HG03442 (cell line): ENCODE results near the gene SGSM1.

Source experiments
- ATAC-seq: cut with Tn5 transposase; IDR thresholded peaks from one replicate; pipeline ENCODE4 v1.9.1; 2021; ENCODE audit warnings: mild to moderate bottlenecking, moderate library complexity; ENCODE audit not compliant: unreplicated experiment

The SGSM1 gene, protein sequence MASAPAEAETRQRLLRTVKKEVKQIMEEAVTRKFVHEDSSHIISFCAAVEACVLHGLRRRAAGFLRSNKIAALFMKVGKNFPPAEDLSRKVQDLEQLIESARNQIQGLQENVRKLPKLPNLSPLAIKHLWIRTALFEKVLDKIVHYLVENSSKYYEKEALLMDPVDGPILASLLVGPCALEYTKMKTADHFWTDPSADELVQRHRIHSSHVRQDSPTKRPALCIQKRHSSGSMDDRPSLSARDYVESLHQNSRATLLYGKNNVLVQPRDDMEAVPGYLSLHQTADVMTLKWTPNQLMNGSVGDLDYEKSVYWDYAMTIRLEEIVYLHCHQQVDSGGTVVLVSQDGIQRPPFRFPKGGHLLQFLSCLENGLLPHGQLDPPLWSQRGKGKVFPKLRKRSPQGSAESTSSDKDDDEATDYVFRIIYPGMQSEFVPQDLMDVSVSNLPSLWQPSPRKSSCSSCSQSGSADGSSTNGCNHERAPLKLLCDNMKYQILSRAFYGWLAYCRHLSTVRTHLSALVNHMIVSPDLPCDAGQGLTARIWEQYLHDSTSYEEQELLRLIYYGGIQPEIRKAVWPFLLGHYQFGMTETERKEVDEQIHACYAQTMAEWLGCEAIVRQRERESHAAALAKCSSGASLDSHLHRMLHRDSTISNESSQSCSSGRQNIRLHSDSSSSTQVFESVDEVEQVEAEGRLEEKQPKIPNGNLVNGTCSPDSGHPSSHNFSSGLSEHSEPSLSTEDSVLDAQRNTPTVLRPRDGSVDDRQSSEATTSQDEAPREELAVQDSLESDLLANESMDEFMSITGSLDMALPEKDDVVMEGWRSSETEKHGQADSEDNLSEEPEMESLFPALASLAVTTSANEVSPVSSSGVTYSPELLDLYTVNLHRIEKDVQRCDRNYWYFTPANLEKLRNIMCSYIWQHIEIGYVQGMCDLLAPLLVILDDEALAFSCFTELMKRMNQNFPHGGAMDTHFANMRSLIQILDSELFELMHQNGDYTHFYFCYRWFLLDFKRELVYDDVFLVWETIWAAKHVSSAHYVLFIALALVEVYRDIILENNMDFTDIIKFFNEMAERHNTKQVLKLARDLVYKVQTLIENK

DNA sequence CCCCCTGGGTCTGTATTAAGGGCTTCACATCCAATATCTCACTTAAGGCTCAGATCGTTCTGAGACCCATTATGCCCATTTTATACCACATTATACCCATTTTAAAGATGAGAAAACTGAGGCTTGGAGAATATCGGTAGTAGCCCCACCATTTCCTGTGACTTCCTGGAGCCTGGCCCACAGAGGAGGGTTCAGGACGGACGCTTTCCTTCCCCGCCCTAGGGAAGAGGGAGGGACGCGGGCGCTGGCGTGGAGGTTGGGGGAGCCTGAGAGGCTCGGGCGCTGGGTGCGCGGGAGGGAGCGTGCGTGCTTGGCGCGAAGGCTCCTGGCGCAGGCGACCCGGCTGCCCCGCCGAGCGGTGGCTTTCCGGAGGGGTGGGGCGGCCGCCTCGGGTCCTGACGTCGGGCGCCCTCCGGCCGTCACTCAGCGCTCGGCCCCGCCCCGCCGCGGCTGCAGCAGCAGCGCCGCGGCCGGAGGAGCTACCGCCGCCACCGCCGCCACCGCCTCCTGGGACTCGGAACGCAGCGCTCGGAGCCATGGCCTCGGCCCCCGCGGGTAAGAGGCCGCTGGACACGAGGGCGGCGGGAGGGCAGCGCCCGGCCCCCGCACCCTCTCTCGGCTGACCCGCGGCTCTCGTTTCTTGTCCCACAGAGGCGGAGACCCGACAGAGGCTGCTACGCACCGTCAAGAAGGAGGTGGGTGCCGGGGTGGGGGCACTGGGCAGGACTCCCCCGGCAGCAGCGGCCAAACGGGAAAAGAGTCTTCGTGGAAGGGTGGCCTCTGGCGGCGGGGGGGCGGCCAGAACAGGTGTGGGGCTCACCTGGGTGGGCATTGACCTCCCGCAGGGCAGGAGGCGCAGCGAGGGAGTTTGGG is at the start of gene SGSM1:
SGSM1 (plus strand) TSS at position 422 of the 873 bp plus-strand sequence; CDS start at position 537, 115 bp downstream.
- peak; percentile 69 for ATAC-seq

DNA sequence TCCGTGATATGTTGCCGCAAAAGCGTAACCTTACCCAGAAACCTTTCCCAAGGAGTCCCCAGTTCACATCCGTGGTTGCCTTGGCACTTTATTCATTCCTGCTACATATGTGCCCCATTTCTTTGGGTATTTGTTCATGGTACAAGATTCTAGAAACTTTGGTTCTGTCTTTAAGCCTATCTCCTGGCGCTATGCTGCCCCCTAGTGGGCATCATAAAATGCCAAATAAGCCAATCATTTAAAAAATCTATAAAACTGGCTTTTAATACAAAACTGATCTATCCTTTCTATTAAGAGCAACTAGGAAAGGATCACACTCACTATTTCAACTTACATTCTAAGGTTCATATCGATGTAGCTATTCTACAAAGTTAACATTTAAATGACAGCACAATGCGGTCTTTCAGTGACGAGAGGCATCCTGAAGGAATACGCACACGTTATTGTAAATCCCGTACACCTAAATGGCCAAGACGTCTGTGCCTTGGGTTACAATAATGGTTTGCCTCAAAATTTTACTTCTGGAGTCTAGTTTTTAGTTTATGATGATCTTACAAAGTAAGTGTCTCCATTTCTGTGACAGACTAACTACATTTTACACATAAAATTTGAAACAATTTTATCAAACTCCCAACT is 47.7 kb upstream of the SGSM1 start:
- ATAC-seq: no peak

DNA sequence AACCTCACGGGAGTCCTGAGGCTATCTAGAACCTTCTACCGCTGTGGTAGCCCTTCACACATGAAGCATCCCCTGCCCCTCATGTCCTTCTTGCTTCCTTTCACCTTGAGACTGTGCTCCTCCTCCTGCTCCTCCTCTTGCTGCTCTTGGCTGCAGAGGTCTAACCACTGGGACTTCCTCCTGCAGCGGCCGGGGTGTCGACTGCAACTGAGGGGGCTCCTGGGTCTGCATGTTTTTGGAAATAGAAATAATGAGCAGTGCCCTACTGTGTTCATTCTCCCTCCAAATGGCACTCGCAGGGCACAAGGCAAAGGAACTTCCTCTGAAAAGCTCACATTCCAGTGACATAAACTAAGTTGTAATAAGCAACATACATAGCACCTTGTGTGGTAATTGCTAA is 46.2 kb upstream of the SGSM1 start:
- no peak for ATAC-seq

DNA sequence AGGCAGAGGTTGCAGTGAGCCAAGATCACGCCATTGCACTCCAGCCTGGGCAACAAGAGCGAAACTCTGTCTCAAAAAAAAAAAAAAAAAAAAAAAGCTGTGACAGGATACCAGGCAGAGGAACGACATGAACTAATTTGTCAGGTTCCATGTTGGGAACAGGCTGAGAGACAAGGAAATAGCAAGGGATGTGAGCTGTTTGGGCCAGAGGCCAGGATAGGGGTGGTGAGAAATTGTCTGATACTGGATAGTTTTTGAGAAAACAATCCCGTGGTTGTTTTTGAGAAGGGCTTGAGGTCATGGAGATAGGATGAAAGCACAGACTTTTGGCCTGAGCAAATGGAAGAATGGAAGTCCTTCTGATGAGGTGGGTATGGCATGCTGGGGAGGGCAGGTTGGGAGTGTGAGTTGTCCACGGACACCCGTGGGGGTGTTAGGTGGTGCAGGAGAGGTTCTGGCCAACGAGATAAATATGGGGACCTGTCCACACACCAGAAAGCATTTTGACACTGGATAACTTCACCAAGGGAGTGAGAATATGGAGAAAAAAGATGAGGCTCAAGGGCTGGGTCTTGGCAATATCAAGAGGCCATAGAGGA is 45.2 kb upstream of the SGSM1 start:
- ATAC-seq: no peak

GRCh38 chr22:24761888-24762675 is 43.9 kb upstream of the SGSM1 start:
- ATAC-seq: no peak

DNA sequence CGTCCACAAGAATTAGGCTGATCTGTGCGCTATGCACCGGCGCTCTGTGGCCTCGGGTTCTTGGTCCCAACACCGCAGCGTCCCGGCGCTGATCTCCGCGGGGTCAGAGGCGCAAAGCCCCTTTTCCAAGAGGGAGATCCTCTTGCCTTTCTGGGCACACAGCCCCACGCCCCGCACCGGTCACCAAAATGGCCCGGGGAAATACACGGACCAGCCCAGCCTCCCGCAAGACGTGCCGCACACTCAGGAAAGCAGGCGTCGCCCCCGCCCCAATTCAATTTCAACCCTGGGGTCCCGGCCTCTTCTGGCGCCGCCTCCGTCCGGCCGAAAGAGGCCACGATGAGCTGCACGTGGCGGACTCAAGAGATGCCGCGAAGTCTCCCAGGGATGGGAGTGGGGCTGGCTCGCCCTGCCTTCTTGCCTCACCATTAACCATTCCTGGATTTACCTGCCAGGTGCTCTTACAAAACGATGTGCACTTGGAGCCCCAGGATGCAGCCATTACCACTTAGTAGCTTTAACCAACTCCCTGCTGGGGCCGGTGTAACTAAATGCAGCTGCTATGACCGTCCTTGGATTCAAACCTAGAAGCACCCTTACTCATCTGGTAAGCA is 42.0 kb upstream of the SGSM1 start:
- no peak for ATAC-seq

DNA sequence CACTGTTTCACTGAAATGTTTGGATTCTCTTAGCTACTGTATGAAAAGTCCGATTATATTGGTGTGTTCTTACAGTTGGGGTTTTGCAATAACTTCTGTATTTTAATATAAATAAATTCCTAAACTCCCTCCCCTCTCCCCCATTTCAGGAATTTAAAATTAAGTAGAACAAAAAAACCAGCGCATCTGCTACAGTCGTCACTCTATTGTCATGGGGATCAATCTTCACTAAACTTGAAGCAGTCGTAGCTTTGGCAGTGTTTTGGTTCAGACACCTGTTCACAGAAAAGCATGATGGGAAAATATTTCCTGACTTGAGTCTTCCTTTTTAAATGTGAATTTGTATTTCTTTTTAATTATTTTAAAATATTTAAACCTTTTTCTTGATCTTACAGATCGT is 40.8 kb upstream of the SGSM1 start:
- ATAC-seq: no peak

DNA sequence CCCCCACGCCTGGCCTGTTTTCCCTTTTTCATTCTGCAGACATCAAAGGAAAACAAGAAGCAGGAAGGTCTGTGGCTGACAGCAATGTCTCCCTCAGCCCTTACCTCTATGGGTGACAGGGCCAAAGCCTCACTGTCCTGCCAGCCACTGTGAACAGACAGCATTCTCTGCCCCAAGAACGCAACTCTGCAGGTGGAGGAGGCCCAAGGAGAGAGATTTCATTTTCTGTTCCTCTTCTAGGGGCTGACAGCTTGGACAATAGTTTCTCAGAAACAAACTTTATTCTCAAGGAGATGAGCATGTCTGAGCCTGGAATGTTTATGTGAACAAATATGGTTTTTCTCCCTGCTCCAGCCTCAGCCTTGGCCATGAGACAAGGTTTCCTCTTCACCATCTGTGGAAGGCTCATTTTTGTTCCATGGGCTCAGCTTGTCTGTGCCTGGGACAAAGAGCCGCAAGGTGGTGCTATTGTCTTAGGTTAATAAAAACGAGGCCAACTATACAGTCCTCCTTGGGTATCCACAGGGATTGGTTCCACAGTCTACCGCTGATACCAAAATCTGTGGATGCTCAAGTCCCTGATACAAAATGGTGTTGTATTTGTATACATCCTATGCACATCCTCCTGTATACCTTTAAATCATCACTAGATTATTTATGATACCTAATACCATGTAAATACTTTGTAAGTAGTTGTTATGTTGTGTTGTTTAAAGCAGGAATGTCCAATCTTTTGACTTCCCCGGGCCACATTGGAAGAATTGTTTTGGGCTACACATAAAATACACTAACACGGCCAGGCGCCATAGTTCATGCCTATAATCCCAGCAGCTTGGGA is 37.3 kb upstream of the SGSM1 start:
- no peak for ATAC-seq

GRCh38 chr22:24772493-24773220 is 33.4 kb upstream of the SGSM1 start:
- ATAC-seq: no peak

GRCh38 chr22:24775769-24776492 is 30.1 kb upstream of the SGSM1 start:
- ATAC-seq: no peak

DNA sequence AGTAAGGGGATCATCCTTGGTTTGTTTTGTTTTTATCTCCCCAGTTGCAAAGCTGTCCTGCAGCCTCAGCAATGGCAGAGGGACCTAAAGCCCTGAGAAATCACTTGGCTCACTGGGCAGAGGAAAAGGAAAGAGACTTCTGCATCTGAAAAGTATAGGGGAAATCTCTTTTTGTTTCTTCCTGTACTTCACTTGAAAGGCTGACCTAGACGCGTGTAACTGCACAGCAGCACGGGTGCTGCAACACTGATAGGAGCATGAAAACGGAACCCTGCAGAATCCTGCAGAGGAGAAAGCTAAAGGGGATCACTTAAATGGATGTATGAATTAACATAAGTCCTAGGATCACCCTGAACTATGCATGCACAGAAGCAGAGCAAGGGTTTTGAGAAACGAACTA is 29.5 kb upstream of the SGSM1 start:
- no peak for ATAC-seq

DNA sequence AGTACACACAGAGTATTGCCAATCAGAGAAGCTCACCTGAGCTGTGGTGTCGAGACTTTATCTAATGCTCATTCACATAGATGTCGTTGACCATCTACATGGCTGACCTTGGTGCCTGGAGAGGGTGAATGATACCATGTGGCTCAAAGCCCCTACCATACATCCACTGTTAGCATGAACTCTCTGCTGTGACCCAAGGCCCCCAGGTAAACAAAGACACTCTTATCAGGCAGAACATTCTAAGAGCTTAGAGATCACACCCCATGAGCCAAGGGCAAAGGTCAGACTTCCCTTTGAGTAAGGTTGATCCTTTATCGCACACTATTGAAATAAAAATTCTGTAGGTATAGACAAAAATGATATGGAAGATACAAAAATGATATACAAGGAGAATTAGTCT is 16.5 kb upstream of the SGSM1 start:
- ATAC-seq: no peak

GRCh38 chr22:24791362-24791761 is 14.6 kb upstream of the SGSM1 start:
- ATAC-seq: no peak

DNA sequence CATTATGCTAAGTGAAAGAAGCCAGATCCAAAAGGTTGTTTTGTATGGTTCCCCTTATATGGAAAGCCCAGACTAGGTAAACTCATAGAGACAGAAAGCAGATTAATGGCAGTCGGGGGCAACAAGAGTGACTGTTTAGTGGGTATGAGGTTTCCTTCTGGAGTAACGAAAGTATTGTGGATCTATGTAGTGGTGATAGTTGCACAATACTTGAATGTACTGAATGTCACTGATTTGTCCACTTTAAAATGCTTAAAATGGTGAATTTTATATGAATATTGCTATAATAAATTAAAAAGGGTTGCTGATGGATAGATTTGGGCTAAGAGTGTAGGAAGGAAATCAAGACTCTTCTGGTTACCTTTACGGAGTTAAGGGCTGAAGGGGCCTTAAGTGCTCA is 10.0 kb upstream of the SGSM1 start:
- ATAC-seq: no peak

DNA sequence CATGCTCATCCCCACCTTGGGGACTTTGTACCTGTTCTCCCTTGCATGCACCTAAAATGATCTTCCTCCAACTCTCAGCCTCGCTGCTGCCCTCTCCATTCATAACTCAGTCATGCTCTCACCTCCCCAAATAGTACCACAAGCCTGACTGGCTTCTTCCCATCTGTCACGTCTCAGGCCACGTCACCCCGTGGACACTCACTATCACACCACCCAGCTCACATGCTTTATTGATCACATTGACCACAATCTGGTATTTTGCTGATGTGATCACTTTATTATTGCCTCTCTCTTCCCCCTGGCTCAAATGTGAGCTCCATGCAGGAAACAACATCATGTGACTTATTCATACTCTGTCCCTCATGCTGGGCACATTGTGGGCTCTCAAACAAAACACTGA is 9.2 kb upstream of the SGSM1 start:
- ATAC-seq: no peak

GRCh38 chr22:24801901-24802465 is 4.0 kb upstream of the SGSM1 start:
- no peak for ATAC-seq
